Measurements from ENCODE around the gene TMTC4. TPM values are rescaled to one million over a fixed set of nuclear protein-coding genes. Genes with fewer than 3 reads are reported as not detected.
"Not testable (repeated sequence)": the region's sequence is repeated elsewhere in the genome, so short reads cannot be mapped to it uniquely, and the experiment has no call there.

TMTC4 gene
- total RNA-seq, 2 experiments from 2014 or later = 8.0 to 9.3 TPM

DNA sequence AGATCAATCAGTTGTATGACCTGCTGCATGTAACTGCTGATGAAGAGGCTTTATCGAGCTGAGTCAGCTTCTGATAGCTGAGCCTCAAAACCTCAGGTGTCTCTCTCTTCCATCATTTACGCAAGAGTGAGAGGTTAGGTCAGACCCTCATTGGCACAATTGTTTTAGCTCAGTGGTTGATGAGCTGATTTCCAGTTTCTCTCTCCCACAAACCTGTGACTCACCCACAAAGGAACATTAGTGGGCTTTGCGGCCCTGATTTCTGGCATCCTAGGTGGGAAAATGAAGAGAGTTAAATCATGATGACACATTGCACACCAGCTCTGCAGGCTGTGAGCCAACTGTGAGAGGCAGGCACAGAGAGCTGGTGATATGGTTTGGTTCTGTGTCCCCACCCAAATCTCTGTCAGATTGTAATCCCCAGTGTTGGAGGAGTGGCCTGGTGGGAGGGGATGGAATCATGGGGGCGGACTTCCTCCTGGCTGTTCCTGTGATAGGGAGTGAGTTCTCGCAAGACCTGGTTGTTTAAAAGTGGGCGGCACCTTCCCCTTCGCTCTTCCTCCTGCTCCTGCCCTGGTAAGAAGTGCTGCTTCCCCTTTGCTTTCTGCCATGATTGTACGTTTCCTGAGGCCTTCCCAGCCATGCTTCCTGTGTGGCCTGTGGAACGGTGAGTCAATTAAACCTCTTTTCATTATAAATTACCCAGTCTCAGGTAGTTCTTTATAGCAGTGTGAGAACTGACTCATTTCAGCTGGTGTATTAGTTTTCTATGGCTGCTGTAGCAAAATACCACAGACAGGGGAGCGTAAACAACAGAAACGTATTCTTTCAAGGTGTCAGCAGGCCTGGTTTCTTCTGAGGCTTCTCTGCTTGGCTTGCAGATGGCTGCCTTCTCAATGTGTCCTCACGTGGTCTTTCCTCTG is 33.5 kb upstream of the TMTC4 start:
- H3K27ac ChIP-seq (ENCODE audit: low read depth in 1 of 2, low read length in 2 of 2) = no peak overlapping the region
- no peaks in the 10 kb centered on the region for H3K36me3 ChIP-seq (ENCODE audit: insufficient read depth, low read length)
- Mint-ChIP-seq H3K9me3 (no peaks in the 10 kb centered on the region), H3K4me1 (ENCODE audit: low read depth) (no peaks in the 10 kb centered on the region), H3K36me3 (ENCODE audit: low read depth) (no peaks in the 10 kb centered on the region), H3K27ac (no peak overlapping the region), H3K27me3 (no peaks in the 10 kb centered on the region), H3K4me3 (no peak overlapping the region)
- DNase-seq = no peak
- H3K9me3 ChIP-seq (ENCODE audit: control insufficient read depth in 1 of 2, insufficient read depth in 1 of 2, low read length in 2 of 2) = no peaks in the 10 kb centered on the region
- H3K4me1 ChIP-seq (ENCODE audit: insufficient read depth, low read length) = no peaks in the 10 kb centered on the region
- intact Hi-C loops (cut with DNase I, micrococcal nuclease) = no loop called here
- TF ChIP-seq, protein P1, sequence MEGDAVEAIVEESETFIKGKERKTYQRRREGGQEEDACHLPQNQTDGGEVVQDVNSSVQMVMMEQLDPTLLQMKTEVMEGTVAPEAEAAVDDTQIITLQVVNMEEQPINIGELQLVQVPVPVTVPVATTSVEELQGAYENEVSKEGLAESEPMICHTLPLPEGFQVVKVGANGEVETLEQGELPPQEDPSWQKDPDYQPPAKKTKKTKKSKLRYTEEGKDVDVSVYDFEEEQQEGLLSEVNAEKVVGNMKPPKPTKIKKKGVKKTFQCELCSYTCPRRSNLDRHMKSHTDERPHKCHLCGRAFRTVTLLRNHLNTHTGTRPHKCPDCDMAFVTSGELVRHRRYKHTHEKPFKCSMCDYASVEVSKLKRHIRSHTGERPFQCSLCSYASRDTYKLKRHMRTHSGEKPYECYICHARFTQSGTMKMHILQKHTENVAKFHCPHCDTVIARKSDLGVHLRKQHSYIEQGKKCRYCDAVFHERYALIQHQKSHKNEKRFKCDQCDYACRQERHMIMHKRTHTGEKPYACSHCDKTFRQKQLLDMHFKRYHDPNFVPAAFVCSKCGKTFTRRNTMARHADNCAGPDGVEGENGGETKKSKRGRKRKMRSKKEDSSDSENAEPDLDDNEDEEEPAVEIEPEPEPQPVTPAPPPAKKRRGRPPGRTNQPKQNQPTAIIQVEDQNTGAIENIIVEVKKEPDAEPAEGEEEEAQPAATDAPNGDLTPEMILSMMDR (IDR thresholded peaks at IDR 0.05) = no peak
- ChIA-PET CTCF (no interaction called here), POLR2A (no interaction called here)
- ATAC-seq (ENCODE audit: poor library complexity) = no peak
- H3K27me3 ChIP-seq (ENCODE audit: control insufficient read depth in 1 of 2, insufficient read depth in 2 of 2, low read length in 2 of 2) = no peaks in the 10 kb centered on the region
- H3K4me3 ChIP-seq (ENCODE audit: low read length) = no peak overlapping the region

- H3K4me1 Mint-ChIP-seq (ENCODE audit: low read depth); H3K36me3 Mint-ChIP-seq (ENCODE audit: low read depth); POLR2A ChIA-PET: not testable (repeated sequence)
Measured at GRCh38 chr13:100698331-100698730, 23.7 kb upstream of the TMTC4 start.

GRCh38 chr13:100695509-100695773 is 20.8 kb upstream of the TMTC4 start:
- H3K36me3 ChIP-seq (ENCODE audit: insufficient read depth, low read length) = no peaks in the 10 kb centered on the region
- intact Hi-C loops (cut with DNase I, micrococcal nuclease) = no loop called here
- no peaks in the 10 kb centered on the region for H3K4me1 ChIP-seq (ENCODE audit: insufficient read depth, low read length)
- peaks cover 0 to 3% of the 10 kb centered on the region in 2 experiments for H3K9me3 ChIP-seq (ENCODE audit: control insufficient read depth in 1 of 2, insufficient read depth in 1 of 2, low read length in 2 of 2)
- Mint-ChIP-seq H3K4me3 (no peak overlapping the region), H3K4me1 (ENCODE audit: low read depth) (no peaks in the 10 kb centered on the region), H3K27ac (no peak overlapping the region), H3K27me3 (peaks cover 51% of the 10 kb centered on the region), H3K36me3 (ENCODE audit: low read depth) (no peaks in the 10 kb centered on the region), H3K9me3 (peaks cover 4% of the 10 kb centered on the region)
- ATAC-seq (ENCODE audit: poor library complexity) = no peak
- no peak overlapping the region for H3K27ac ChIP-seq (ENCODE audit: low read depth in 1 of 2, low read length in 2 of 2)
- TF ChIP-seq, protein P1 (IDR thresholded peaks at IDR 0.05) = no peak
- H3K4me3 ChIP-seq (ENCODE audit: low read length) = no peak overlapping the region
- H3K27me3 ChIP-seq (ENCODE audit: control insufficient read depth in 1 of 2, insufficient read depth in 2 of 2, low read length in 2 of 2) = peaks cover 0 to 5% of the 10 kb centered on the region in 2 experiments
- ChIA-PET POLR2A (no interaction called here), CTCF (no interaction called here)
- DNase-seq = no peak

More at GRCh38 chr13:100698331-100698730, 23.7 kb upstream of the TMTC4 start:
- H3K4me1 ChIP-seq (ENCODE audit: insufficient read depth, low read length); ATAC-seq (ENCODE audit: poor library complexity); intact Hi-C loops (cut with DNase I, micrococcal nuclease); H3K4me3 Mint-ChIP-seq; H3K27ac Mint-ChIP-seq; H3K9me3 Mint-ChIP-seq; H3K9me3 ChIP-seq (ENCODE audit: control insufficient read depth in 1 of 2, insufficient read depth in 1 of 2, low read length in 2 of 2); DNase-seq; H3K27ac ChIP-seq (ENCODE audit: low read depth in 1 of 2, low read length in 2 of 2); H3K27me3 ChIP-seq (ENCODE audit: control insufficient read depth in 1 of 2, insufficient read depth in 2 of 2, low read length in 2 of 2); H3K36me3 ChIP-seq (ENCODE audit: insufficient read depth, low read length); H3K4me3 ChIP-seq (ENCODE audit: low read length); CTCF ChIA-PET: not testable (repeated sequence)
- H3K27me3 Mint-ChIP-seq = peaks cover 27% of the 10 kb centered on the region
